HepG2 (cell line): ENCODE measurements around the gene ZNF223. TPM values are rescaled to one million over a fixed set of nuclear protein-coding genes. Genes with fewer than 3 reads are reported as not detected.

ENCODE experiments used
- ETV5 ChIP-seq: IDR thresholded peaks from 2 replicates; pipeline ENCODE4 v1.6.1; 2018; ENCODE audit warnings: missing biosample characterization, missing genetic modification reagents, inconsistent platforms, borderline replicate concordance
- FOXJ3 ChIP-seq: sonication (generic); formaldehyde crosslinking; IDR thresholded peaks from 2 replicates; pipeline ENCODE4 v1.4.0; 2020; ENCODE audit warnings: missing genetic modification reagents, mild to moderate bottlenecking, borderline replicate concordance
- GABPB1 ChIP-seq: IDR thresholded peaks from 2 replicates; pipeline ENCODE4 v1.6.1; 2016; ENCODE audit warnings: mild to moderate bottlenecking, missing genetic modification reagents, moderate library complexity, missing compliant biosample characterization
- KLF9 ChIP-seq: IDR thresholded peaks from 2 replicates; pipeline ENCODE4 v1.6.1; 2016; ENCODE audit warnings: low read depth
- MAZ ChIP-seq, 2 experiments: sonication (generic) in 1 of 2; formaldehyde crosslinking in 1 of 2; IDR thresholded peaks; 2 replicates each; pipeline versions ENCODE4 v1.5.0 to v1.6.1; 2012 to 2020; ENCODE audit warnings: low read depth in 2 of 2, mild to moderate bottlenecking in 2 of 2, borderline replicate concordance in 1 of 2, improper control_type of control experiment in 1 of 2, low read length in 1 of 2, missing genetic modification reagents in 1 of 2, moderate library complexity in 1 of 2
- MIER3 ChIP-seq: IDR thresholded peaks from 2 replicates; pipeline ENCODE4 v1.6.1; 2016; ENCODE audit warnings: missing compliant biosample characterization, borderline replicate concordance
- RCOR2 ChIP-seq: IDR thresholded peaks from 2 replicates; pipeline ENCODE4 v1.6.1; 2016; ENCODE audit warnings: missing biosample characterization, missing genetic modification reagents
- SALL1 ChIP-seq: sonication (generic); formaldehyde crosslinking; IDR thresholded peaks from 2 replicates; pipeline ENCODE4 v1.8.0; 2022; ENCODE audit warnings: mild to moderate bottlenecking, missing genetic modification reagents
- SNRNP70 ChIP-seq: fragments of 200-400 bp; formaldehyde crosslinking; IDR thresholded peaks from 2 replicates; pipeline ENCODE4 v1.6.1; 2017; ENCODE audit warnings: mild to moderate bottlenecking, low read depth, low read length, moderate library complexity
- ZNF121 ChIP-seq: sonication (generic); formaldehyde crosslinking; IDR thresholded peaks from 2 replicates; pipeline ENCODE4 v1.5.0; 2020; ENCODE audit warnings: mild to moderate bottlenecking, missing genetic modification reagents
- ZNF354B ChIP-seq: sonication (generic); formaldehyde crosslinking; IDR thresholded peaks from 2 replicates; pipeline ENCODE4 v1.8.0; 2022; ENCODE audit warnings: mild to moderate bottlenecking, missing genetic modification reagents
- ZNF484 ChIP-seq: sonication (generic); formaldehyde crosslinking; IDR thresholded peaks from 2 replicates; pipeline ENCODE4 v1.5.1; 2020; ENCODE audit warnings: mild to moderate bottlenecking, low read depth, missing genetic modification reagents, borderline replicate concordance
- ZNF501 ChIP-seq: sonication (generic); formaldehyde crosslinking; IDR thresholded peaks from 2 replicates; pipeline ENCODE4 v1.5.1; 2020; ENCODE audit warnings: mild to moderate bottlenecking, moderate library complexity, missing genetic modification reagents
- polyA plus RNA-seq, 8 experiments: library from polyadenylated mRNA; depleted of rRNA in 3 of 8; stranded (reverse) in 7 of 8; unstranded in 1 of 8; fragments of >200 nt; fragmentation: Illumina TruSeq in 4 of 8; extraction: Trizol in 4 of 8; gene quantifications; 2 replicates each; pipeline versions ENCODE4 v1.2.1 to v1.2.3, GENCODE V29; 2011 to 2016; ENCODE audit warnings: low read depth in 4 of 8, missing spikeins in 1 of 8, mixed read lengths in 1 of 8; ENCODE audit not compliant: insufficient read depth in 1 of 8
- total RNA-seq, 5 experiments: library from RNA; depleted of rRNA; stranded (reverse); fragments of >200 nt; fragmentation: Illumina TruSeq; extraction: Trizol; gene quantifications; 2 replicates each; pipeline ENCODE4 v1.2.3, GENCODE V29; 2016; ENCODE audit warnings: low read depth in 1 of 5
- TF ChIP-seq, protein P1 (sequence below): sonication (generic); formaldehyde crosslinking; IDR thresholded peaks from 2 replicates; pipeline ENCODE4 v1.4.0; 2020; ENCODE audit warnings: missing genetic modification reagents, borderline replicate concordance
- TF ChIP-seq, protein P2 (sequence below): sonication (generic); formaldehyde crosslinking; IDR thresholded peaks from 2 replicates; pipeline ENCODE4 v1.4.0; 2020; ENCODE audit warnings: missing genetic modification reagents
- TF ChIP-seq, protein P3 (sequence below): sonication (generic); formaldehyde crosslinking; IDR thresholded peaks from 2 replicates; pipeline ENCODE4 v1.8.1; 2023; ENCODE audit warnings: mild to moderate bottlenecking, moderate library complexity, missing genetic modification reagents
- TF ChIP-seq, protein P4 (sequence below): sonication (generic); formaldehyde crosslinking; conservative IDR thresholded peaks from 2 replicates; pipeline ENCODE4 v1.8.0; 2022; ENCODE audit warnings: mild to moderate bottlenecking, moderate library complexity, missing genetic modification reagents
- TF ChIP-seq, protein P5 (sequence below): sonication (generic); formaldehyde crosslinking; conservative IDR thresholded peaks from 2 replicates; pipeline ENCODE4 v1.8.0; 2022; ENCODE audit warnings: missing genetic modification reagents

The ZNF223 gene
- total and polyA plus RNA-seq, 2 of the 13 experiments (the other 11 are each of a cell fraction or from before 2014, with no cell fraction given) = 2.0 to 4.8 TPM

DNA sequence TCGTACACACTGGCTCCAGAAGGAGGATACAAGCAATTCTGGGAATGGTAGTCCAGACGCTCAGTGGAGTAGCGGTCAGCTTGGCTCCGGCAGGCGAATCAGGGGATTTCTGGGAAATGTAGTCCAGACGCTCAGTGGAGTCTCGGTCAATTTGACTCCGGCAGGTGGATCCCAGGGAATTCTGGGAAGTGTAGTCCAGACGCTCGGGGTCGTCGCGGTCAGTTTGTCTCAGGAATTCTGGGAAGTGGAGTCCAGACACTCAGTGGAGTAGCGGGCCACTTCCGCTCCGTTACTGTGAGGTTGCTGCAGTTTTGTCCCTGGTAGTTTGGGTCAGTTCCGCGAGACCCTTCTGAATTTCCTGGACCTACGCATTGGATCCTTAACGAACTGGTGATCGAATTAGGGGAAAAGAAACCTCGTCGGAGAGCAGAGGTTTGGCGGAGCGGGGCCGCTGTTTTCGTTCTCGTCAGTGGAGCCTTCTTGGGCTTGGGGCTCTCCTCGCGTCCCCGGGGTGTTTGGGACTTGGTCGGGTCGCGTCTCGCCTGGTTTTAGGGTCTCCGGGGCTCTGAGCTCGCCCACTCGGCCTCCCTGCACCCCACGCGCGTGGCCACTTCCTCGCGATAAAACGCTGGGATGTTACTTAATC is 61.4 kb downstream of the ZNF223 start, which contains the start of gene ZNF225 (continued):
- TF ChIP-seq, protein P1, sequence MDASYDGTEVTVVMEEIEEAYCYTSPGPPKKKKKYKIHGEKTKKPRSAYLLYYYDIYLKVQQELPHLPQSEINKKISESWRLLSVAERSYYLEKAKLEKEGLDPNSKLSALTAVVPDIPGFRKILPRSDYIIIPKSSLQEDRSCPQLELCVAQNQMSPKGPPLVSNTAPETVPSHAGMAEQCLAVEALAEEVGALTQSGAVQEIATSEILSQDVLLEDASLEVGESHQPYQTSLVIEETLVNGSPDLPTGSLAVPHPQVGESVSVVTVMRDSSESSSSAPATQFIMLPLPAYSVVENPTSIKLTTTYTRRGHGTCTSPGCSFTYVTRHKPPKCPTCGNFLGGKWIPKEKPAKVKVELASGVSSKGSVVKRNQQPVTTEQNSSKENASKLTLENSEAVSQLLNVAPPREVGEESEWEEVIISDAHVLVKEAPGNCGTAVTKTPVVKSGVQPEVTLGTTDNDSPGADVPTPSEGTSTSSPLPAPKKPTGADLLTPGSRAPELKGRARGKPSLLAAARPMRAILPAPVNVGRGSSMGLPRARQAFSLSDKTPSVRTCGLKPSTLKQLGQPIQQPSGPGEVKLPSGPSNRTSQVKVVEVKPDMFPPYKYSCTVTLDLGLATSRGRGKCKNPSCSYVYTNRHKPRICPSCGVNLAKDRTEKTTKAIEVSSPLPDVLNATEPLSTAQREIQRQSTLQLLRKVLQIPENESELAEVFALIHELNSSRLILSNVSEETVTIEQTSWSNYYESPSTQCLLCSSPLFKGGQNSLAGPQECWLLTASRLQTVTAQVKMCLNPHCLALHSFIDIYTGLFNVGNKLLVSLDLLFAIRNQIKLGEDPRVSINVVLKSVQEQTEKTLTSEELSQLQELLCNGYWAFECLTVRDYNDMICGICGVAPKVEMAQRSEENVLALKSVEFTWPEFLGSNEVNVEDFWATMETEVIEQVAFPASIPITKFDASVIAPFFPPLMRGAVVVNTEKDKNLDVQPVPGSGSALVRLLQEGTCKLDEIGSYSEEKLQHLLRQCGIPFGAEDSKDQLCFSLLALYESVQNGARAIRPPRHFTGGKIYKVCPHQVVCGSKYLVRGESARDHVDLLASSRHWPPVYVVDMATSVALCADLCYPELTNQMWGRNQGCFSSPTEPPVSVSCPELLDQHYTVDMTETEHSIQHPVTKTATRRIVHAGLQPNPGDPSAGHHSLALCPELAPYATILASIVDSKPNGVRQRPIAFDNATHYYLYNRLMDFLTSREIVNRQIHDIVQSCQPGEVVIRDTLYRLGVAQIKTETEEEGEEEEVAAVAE (CRISPR knock-in tag) = peak; percentile 83
- TF ChIP-seq, protein P2, sequence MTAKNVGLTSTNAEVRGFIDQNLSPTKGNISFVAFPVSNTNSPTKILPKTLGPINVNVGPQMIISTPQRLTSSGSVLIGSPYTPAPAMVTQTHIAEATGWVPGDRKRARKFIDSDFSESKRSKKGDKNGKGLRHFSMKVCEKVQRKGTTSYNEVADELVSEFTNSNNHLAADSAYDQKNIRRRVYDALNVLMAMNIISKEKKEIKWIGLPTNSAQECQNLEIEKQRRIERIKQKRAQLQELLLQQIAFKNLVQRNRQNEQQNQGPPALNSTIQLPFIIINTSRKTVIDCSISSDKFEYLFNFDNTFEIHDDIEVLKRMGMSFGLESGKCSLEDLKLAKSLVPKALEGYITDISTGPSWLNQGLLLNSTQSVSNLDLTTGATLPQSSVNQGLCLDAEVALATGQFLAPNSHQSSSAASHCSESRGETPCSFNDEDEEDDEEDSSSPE (CRISPR knock-in tag) = peak; percentile 33; the same call in 1 of the 2 replicates
- TF ChIP-seq MAZ (IDR thresholded peaks at IDR 0.05; ENCODE audit: borderline replicate concordance, low read depth, low read length) (no peak), MAZ (CRISPR knock-in tag; IDR thresholded peaks at IDR 0.05; ENCODE audit: low read depth) (peak; percentile 73), KLF9 (CRISPR knock-in tag) (no peak), ETV5 (peak; percentile 78), ZNF354B (CRISPR knock-in tag) (no peak), FOXJ3 (CRISPR knock-in tag) (peak; percentile 39; the same call in 1 of the 2 replicates), RCOR2 (no peak), ZNF501 (CRISPR knock-in tag) (peak; percentile 77), GABPB1 (CRISPR knock-in tag) (peak; percentile 96), ZNF121 (CRISPR knock-in tag) (0 out of 2 replicates have a peak, but pooled peaks have one; percentile 41), SNRNP70 (no peak), SALL1 (peak; percentile 54; the same call in 1 of the 2 replicates), ZNF484 (CRISPR knock-in tag) (no peak), MIER3 (CRISPR knock-in tag) (peak; percentile 69; the same call in 1 of the 2 replicates)
- TF ChIP-seq, protein P3, sequence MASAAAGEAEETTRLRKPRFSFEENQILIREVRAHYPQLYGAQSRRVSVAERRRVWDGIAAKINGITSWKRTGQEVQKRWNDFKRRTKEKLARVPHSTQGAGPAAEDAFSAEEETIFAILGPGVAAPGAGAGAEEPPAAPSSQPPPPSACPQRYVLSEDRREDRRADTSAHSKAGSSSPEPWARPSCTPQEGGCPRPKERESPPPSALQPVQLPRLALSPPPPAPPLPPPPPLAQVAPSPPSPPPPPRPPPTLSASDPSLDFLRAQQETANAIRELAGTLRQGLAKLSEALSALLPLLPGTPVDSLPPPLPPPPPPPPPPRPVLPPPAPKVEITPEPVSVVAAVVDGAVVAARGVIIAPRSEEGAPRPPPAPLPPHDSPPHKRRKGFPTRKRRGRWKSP (CRISPR knock-in tag) = 0 out of 2 replicates have a peak, but pooled peaks have one; percentile 9
- TF ChIP-seq, protein P4, sequence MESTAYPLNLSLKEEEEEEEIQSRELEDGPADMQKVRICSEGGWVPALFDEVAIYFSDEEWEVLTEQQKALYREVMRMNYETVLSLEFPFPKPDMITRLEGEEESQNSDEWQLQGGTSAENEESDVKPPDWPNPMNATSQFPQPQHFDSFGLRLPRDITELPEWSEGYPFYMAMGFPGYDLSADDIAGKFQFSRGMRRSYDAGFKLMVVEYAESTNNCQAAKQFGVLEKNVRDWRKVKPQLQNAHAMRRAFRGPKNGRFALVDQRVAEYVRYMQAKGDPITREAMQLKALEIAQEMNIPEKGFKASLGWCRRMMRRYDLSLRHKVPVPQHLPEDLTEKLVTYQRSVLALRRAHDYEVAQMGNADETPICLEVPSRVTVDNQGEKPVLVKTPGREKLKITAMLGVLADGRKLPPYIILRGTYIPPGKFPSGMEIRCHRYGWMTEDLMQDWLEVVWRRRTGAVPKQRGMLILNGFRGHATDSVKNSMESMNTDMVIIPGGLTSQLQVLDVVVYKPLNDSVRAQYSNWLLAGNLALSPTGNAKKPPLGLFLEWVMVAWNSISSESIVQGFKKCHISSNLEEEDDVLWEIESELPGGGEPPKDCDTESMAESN (CRISPR knock-in tag) = peak; percentile 76; the same call in 1 of the 2 replicates
- TF ChIP-seq, protein P5, sequence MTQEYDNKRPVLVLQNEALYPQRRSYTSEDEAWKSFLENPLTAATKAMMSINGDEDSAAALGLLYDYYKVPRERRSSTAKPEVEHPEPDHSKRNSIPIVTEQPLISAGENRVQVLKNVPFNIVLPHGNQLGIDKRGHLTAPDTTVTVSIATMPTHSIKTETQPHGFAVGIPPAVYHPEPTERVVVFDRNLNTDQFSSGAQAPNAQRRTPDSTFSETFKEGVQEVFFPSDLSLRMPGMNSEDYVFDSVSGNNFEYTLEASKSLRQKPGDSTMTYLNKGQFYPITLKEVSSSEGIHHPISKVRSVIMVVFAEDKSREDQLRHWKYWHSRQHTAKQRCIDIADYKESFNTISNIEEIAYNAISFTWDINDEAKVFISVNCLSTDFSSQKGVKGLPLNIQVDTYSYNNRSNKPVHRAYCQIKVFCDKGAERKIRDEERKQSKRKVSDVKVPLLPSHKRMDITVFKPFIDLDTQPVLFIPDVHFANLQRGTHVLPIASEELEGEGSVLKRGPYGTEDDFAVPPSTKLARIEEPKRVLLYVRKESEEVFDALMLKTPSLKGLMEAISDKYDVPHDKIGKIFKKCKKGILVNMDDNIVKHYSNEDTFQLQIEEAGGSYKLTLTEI = no peak
